Testis (tissue), 3 donors: ENCODE results near the gene TTLL10. TPM values are rescaled to one million over a fixed set of nuclear protein-coding genes. Genes with fewer than 3 reads are reported as not detected.

Experiments
- DNase-seq: peaks from one replicate; pipeline ENCODE4 v3.0.0-alpha.2; 2019
- H3K27ac ChIP-seq, 2 donors: fragments of 200-600 bp; sonication (generic); one replicate each; pipeline ENCODE4 v1.5.1; 2019
- H3K27me3 ChIP-seq: fragments of 200-600 bp; sonication (generic); one replicate; pipeline ENCODE4 v1.5.1; 2019
- H3K36me3 ChIP-seq: fragments of 200-600 bp; sonication (generic); one replicate; pipeline ENCODE4 v1.5.1; 2017; ENCODE audit warnings: low read depth; ENCODE audit errors: missing control alignments
- H3K4me1 ChIP-seq: fragments of 200-600 bp; sonication (generic); one replicate; pipeline ENCODE4 v1.5.1; 2019
- H3K4me3 ChIP-seq, 2 donors: fragments of 200-600 bp; sonication (generic); one replicate each; pipeline ENCODE4 v1.5.1; 2017 to 2019
- H3K9me3 ChIP-seq: fragments of 200-600 bp; sonication (generic); one replicate; pipeline ENCODE4 v1.5.1; 2017
- POLR2A ChIP-seq: fragments of 450-650 bp; IDR thresholded peaks from one replicate; pipeline ENCODE4 v1.6.1; 2017; ENCODE audit warnings: antibody characterized with exemption, mild to moderate bottlenecking, moderate library complexity
- WGBS, 2 donors: methylation state at CpG; one replicate each; pipeline ENCODE4 v1.1.5; 2018; 5-methylcytosine and 5-hydroxymethylcytosine counted together
- intact Hi-C: fragments of 100-400 bp; cut with DNase I; formaldehyde crosslinking; loops from one replicate; pipeline ENCODE4 v1.15.1; 2023; ENCODE audit warnings: low total_unique reads
- polyA plus RNA-seq: library from polyadenylated mRNA; stranded (reverse); fragments of 350-450 nt; fragmentation: Illumina TruSeq; extraction: RNeasy Lipid Tissue Mini Kit (QIAGEN cat#74804); gene quantifications from one replicate; pipeline ENCODE4 v1.2.3, GENCODE V29; 2014; ENCODE audit warnings: low read depth, low replicate concordance; ENCODE audit not compliant: insufficient read depth
- total RNA-seq, 2 donors: library from RNA; depleted of rRNA; stranded (reverse); fragments of >200 nt; gene quantifications; one replicate each; pipeline ENCODE4 v1.2.3, GENCODE V29; 2016
- TF ChIP-seq, protein P1 (sequence below), 3 experiments: fragments of 450-650 bp in 2 of 3; fragments of 200-600 bp in 1 of 3; sonication (generic) in 1 of 3; IDR thresholded peaks; one replicate each; pipeline ENCODE4 v1.5.1; 2016 to 2019; ENCODE audit warnings: antibody characterized with exemption in 3 of 3, mild to moderate bottlenecking in 2 of 3, moderate library complexity in 1 of 3

TTLL10 gene
- total and polyA plus RNA-seq, 3 donors from 2014 or later: 20.4 to 58.0 (median 44.9) TPM

DNA sequence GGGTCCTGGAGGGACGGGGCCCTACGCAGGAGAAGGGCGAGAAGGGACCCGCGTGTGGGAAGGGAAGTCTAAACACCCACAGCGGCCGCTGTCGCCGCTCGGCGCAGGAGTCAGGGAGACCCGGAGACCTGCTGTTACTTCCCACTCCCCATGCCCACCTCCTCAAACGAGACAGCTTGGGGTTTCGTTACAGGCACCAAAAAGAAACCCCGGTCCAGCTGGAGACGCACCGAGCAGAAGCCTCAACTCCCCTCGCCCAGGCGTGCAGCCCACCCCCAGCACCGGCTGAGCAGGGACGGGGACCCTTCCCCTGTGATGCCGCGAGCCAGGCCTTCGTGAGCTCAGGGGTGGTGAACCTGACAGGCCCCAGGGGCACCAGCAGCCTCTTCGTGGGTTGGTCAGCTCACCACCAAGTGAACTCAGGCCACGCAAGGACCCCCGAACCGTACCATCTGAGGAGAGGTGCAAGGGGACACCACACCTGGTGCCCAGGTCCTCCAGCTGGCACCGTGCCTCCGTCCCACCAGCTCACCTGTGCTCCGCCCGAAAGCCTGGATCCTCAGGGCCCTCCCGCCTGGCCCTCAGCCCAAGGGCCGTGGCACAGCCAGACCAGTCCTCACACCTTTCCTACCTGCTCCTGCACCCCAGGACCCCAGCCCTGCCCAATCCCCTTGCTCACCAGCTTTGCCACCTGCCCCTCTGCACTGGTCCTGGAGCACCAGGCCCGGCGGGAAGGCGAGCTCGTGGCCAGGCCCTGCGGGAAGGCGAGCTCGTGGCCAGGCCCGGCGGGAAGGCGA is 53.1 kb downstream of the TTLL10 start:
- no peak overlapping the region for H3K27ac ChIP-seq
- intact Hi-C loops: no loop called here
- WGBS, 2 donors: 92 to 100% methylated on average over 3 to 44 of the region's 44 CpGs
- no peak for TF ChIP-seq POLR2A
- TF ChIP-seq, protein P1, sequence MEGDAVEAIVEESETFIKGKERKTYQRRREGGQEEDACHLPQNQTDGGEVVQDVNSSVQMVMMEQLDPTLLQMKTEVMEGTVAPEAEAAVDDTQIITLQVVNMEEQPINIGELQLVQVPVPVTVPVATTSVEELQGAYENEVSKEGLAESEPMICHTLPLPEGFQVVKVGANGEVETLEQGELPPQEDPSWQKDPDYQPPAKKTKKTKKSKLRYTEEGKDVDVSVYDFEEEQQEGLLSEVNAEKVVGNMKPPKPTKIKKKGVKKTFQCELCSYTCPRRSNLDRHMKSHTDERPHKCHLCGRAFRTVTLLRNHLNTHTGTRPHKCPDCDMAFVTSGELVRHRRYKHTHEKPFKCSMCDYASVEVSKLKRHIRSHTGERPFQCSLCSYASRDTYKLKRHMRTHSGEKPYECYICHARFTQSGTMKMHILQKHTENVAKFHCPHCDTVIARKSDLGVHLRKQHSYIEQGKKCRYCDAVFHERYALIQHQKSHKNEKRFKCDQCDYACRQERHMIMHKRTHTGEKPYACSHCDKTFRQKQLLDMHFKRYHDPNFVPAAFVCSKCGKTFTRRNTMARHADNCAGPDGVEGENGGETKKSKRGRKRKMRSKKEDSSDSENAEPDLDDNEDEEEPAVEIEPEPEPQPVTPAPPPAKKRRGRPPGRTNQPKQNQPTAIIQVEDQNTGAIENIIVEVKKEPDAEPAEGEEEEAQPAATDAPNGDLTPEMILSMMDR (IDR thresholded peaks at IDR 0.05): no peak
- H3K4me3 ChIP-seq: no peak overlapping the region
- no peaks in the 10 kb centered on the region for H3K9me3 ChIP-seq
- peaks cover 18% of the 10 kb centered on the region for H3K4me1 ChIP-seq
- no peaks in the 10 kb centered on the region for H3K27me3 ChIP-seq
- no peak for DNase-seq
- no peaks in the 10 kb centered on the region for H3K36me3 ChIP-seq

DNA sequence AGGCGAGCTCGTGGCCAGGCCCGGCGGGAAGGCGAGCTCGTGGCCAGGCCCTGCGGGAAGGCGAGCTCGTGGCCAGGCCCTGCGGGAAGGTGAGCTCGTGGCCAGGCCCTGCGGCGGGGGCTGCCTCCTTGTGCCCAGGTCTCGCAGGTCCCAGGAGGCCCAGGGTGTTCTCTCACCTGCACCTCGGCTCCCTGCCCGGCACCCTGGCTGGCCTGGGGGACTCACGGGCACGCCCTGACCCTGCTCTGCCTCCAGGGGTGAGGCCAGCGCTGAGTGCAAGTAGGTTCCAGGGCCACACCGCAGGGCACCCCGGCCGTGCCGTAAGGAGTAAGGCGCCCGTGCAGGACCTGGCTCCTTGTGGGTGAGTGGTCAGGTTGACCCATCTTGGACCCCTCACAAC is 53.7 kb downstream of the TTLL10 start:
- Histone ChIP-seq H3K27ac (no peak overlapping the region), H3K36me3 (no peaks in the 10 kb centered on the region), H3K4me3 (no peak overlapping the region), H3K4me1 (peaks cover 18% of the 10 kb centered on the region), H3K9me3 (no peaks in the 10 kb centered on the region), H3K27me3 (no peaks in the 10 kb centered on the region)
- no peak for DNase-seq
- TF ChIP-seq, protein P1 (IDR thresholded peaks at IDR 0.05): no peak
- no peak for TF ChIP-seq POLR2A
- intact Hi-C loops: no loop called here
- WGBS, 2 donors: 94 to 95% methylated on average over 4 to 17 of the region's 25 CpGs

DNA sequence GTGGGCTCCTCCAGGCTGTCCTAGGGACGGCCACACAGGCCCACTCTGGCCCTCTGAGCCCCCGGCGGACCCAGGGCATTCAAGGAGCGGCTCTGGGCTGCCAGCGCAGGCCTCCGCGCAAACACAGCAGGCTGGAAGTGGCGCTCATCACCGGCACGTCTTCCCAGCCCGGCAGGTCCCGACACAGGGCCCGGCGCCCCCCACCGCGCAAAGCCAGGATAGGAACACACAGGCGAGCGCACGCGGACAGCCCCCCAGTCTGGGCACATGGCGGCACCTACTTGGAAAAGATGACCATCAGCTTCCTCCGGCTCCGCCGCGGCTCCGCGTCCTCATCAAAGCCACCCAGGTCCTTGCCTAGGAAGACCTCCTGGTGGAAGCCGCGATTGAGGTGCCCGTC is 54.5 kb downstream of the TTLL10 start:
- H3K36me3 ChIP-seq: no peaks in the 10 kb centered on the region
- intact Hi-C loops: no loop called here
- TF ChIP-seq, protein P1 (IDR thresholded peaks at IDR 0.05): no peak
- TF ChIP-seq POLR2A: no peak
- WGBS, 2 donors: 93 to 100% methylated on average over 11 to 30 of the region's 30 CpGs
- no peak for DNase-seq
- no peaks in the 10 kb centered on the region for H3K9me3 ChIP-seq
- no peak overlapping the region for H3K4me3 ChIP-seq
- no peaks in the 10 kb centered on the region for H3K27me3 ChIP-seq
- no peak overlapping the region for H3K27ac ChIP-seq
- H3K4me1 ChIP-seq: peaks cover 18% of the 10 kb centered on the region

DNA sequence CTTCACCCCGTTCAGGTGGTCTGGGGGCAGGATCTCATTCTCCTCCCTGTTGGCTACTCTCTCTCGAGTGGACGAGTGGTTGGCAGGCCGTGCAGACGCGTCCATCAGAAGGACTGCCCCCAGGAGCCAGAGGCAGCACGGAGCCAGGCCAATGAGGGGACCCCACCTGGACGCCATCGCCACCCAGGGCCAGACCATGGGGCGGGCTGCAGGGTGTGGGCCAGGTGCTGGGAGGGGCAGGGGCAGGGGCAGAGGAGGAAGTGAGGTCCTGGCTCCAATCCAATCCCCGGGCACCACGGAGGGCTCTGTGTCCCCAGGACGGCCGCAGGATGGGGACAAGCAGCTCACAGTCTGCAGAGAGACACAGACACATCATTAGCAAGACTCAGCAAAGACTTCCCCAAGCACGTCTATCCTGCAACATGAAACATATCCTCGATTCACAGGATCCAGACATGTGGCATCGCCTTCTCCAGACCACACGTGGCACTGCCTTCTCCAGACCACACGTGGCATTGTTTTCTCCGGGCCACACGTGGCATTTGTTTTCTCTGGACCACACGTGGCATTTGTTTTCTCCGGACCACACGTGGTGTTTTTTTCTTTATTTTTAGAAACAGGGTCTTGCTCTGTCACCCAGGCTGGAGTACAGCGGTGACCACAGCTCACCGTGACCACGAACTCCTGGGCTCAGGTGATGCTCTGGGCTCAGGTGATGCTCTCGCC is 55.1 kb downstream of the TTLL10 start:
- DNase-seq: no peak
- intact Hi-C loops: no loop called here
- peaks cover 18% of the 10 kb centered on the region for H3K4me1 ChIP-seq
- H3K9me3 ChIP-seq: no peaks in the 10 kb centered on the region
- H3K27me3 ChIP-seq: no peaks in the 10 kb centered on the region
- no peak overlapping the region for H3K27ac ChIP-seq
- TF ChIP-seq, protein P1 (IDR thresholded peaks at IDR 0.05): no peak
- no peak for TF ChIP-seq POLR2A
- H3K36me3 ChIP-seq: no peaks in the 10 kb centered on the region
- 89 to 94% methylated on average over 27 to 28 of the region's 28 CpGs for whole genome bisulfite sequencing, 2 donors
- no peak overlapping the region for H3K4me3 ChIP-seq
